GM21717 (cell line): ENCODE data around the gene CD4.
A peak's percentile ranks its signal among the peaks of the same experiment; 100 is the strongest.

Experiments
- ATAC-seq: cut with Tn5 transposase; IDR thresholded peaks from one replicate; pipeline ENCODE4 v1.9.1; 2021; ENCODE audit warnings: mild to moderate bottlenecking, moderate library complexity; ENCODE audit not compliant: unreplicated experiment

CD4 gene

GRCh38 chr12:6827437-6827911 is 38.1 kb downstream of the CD4 start:
- ATAC-seq, result no peak

GRCh38 chr12:6827982-6828780 is 38.9 kb downstream of the CD4 start, which contains the start of gene P3H3:
Gene P3H3 (plus strand): TSS chr12:6828407. CDS start chr12:6828441, 34 bp downstream.
- no peak for ATAC-seq

- ATAC-seq, result no peak
Measured at GRCh38 chr12:6828781-6829535, 39.6 kb downstream of the CD4 start.

GRCh38 chr12:6829536-6830220 is 40.4 kb downstream of the CD4 start:
- ATAC-seq, result no peak

- ATAC-seq, result no peak
Measured at GRCh38 chr12:6830286-6830890, 41.1 kb downstream of the CD4 start.

GRCh38 chr12:6830999-6831398 is 41.7 kb downstream of the CD4 start:
- no peak for ATAC-seq

GRCh38 chr12:6831450-6831995 is 42.2 kb downstream of the CD4 start:
- ATAC-seq, result no peak

GRCh38 chr12:6832125-6832524 is 42.8 kb downstream of the CD4 start:
- ATAC-seq, result no peak

GRCh38 chr12:6833189-6833890 is 44.0 kb downstream of the CD4 start:
- no peak for ATAC-seq

GRCh38 chr12:6834254-6834653 is 44.9 kb downstream of the CD4 start:
- no peak for ATAC-seq

GRCh38 chr12:6834873-6835272 is 45.5 kb downstream of the CD4 start:
- ATAC-seq, result no peak

GRCh38 chr12:6836851-6837250 is 47.5 kb downstream of the CD4 start:
- ATAC-seq, result no peak

GRCh38 chr12:6837370-6838060 is 48.2 kb downstream of the CD4 start:
- ATAC-seq, result no peak

GRCh38 chr12:6838854-6839253 is 49.5 kb downstream of the CD4 start:
- ATAC-seq, result no peak

GRCh38 chr12:6839482-6840201 is 50.3 kb downstream of the CD4 start:
- ATAC-seq, result peak; percentile 70

- ATAC-seq, result no peak
Measured at GRCh38 chr12:6840330-6840729, 51.0 kb downstream of the CD4 start.

- no peak for ATAC-seq
Measured at GRCh38 chr12:6840761-6841515, 51.6 kb downstream of the CD4 start, which contains the start of gene GNB3. Gene GNB3 (plus strand): TSS chr12:6840925. CDS start chr12:6841288, 363 bp downstream.

- ATAC-seq, result no peak
Measured at GRCh38 chr12:6842075-6842474, 52.7 kb downstream of the CD4 start.
